GM23338 (cell line): ENCODE data around the gene PKHD1.

Experiments
- CREB1 ChIP-seq: fragments of 250-450 bp; sonication (Bioruptor Pico); IDR thresholded peaks from 2 replicates; pipeline ENCODE4 v1.5.0; 2020; ENCODE audit warnings: low read depth, mild to moderate bottlenecking, moderate library complexity
- CTCF ChIP-seq, 2 experiments: fragments of 200-600 bp in 1 of 2; sonication (generic) in 1 of 2; conservative IDR thresholded peaks; 2 replicates each; pipeline versions ENCODE4 v1.5.1 to v1.6.1; 2016 to 2017; ENCODE audit warnings: antibody characterized with exemption in 2 of 2, low read depth in 2 of 2, mild to moderate bottlenecking in 2 of 2, moderate library complexity in 1 of 2
- ETS1 ChIP-seq: IDR thresholded peaks from 2 replicates; pipeline ENCODE4 v1.6.1; 2016; ENCODE audit warnings: antibody characterized with exemption
- EZH2 ChIP-seq: fragments of 200-600 bp; sonication (generic); IDR thresholded peaks from one replicate; pipeline ENCODE4 v1.8.0; 2017; ENCODE audit warnings: antibody characterized with exemption, mild to moderate bottlenecking, low read depth; ENCODE audit not compliant: unreplicated experiment
- EZH2phosphoT487 ChIP-seq: fragments of 200-600 bp; sonication (generic); IDR thresholded peaks from one replicate; pipeline ENCODE4 v1.8.1; 2018; ENCODE audit warnings: antibody characterized with exemption; ENCODE audit not compliant: unreplicated experiment
- JUNB ChIP-seq: IDR thresholded peaks from one replicate; pipeline ENCODE4 v1.6.1; 2016; ENCODE audit warnings: antibody characterized with exemption; ENCODE audit not compliant: unreplicated experiment
- NANOG ChIP-seq: IDR thresholded peaks from 2 replicates; pipeline ENCODE4 v1.6.1; 2016; ENCODE audit warnings: antibody characterized with exemption, borderline replicate concordance
- POLR2AphosphoS5 ChIP-seq: IDR thresholded peaks from 2 replicates; pipeline ENCODE4 v1.6.1; 2016; ENCODE audit warnings: antibody characterized with exemption, low read depth
- REST ChIP-seq: IDR thresholded peaks from one replicate; pipeline ENCODE4 v1.6.1; 2018; ENCODE audit warnings: antibody characterized with exemption; ENCODE audit not compliant: unreplicated experiment
- ZNF331 ChIP-seq: fragments of 250-450 bp; sonication (Bioruptor Pico); IDR thresholded peaks from 2 replicates; pipeline ENCODE4 v1.5.0; 2020; ENCODE audit warnings: low read depth, mild to moderate bottlenecking, moderate library complexity
- ZNF462 ChIP-seq: fragments of 250-450 bp; sonication (Bioruptor Pico); IDR thresholded peaks from 2 replicates; pipeline ENCODE4 v1.5.0; 2020; ENCODE audit warnings: mild to moderate bottlenecking, moderate library complexity

GRCh38 chr6:51814418-51814817, 273.0 kb downstream of the PKHD1 start:
- no peak for TF ChIP-seq CTCF (conservative IDR thresholded peaks at IDR 0.05; ENCODE audit: low read depth in 2 of 2)
- no peak for TF ChIP-seq EZH2
- no peak for TF ChIP-seq POLR2AphosphoS5
- TF ChIP-seq EZH2phosphoT487 = no peak
- no peak for TF ChIP-seq ETS1
- TF ChIP-seq CREB1 (CRISPR knock-in tag) = no peak
- TF ChIP-seq NANOG = no peak
- no peak for TF ChIP-seq ZNF331 (CRISPR knock-in tag)
- no peak for TF ChIP-seq REST
- TF ChIP-seq ZNF462 (CRISPR knock-in tag) = peak; percentile 88
- no peak for TF ChIP-seq JUNB
